HepG2 (cell line): Measurements from ENCODE around the gene TNFAIP8L2. TPM values are rescaled to one million over a fixed set of nuclear protein-coding genes. Genes with fewer than 3 reads are reported as not detected.

ENCODE experiments used
- ASH2L ChIP-seq: fragments of 300-600, 200-600 bp; sonication (generic); IDR thresholded peaks from 2 replicates; pipeline ENCODE4 v1.7.0; 2017; ENCODE audit warnings: low read depth, mild to moderate bottlenecking, moderate library complexity, mixed read lengths, low read length; ENCODE audit not compliant: insufficient read length
- FOSL1 ChIP-seq: sonication (generic); formaldehyde crosslinking; IDR thresholded peaks from 2 replicates; pipeline ENCODE4 v1.9.0; 2021; ENCODE audit warnings: missing genetic modification reagents, borderline replicate concordance
- GZF1 ChIP-seq: sonication (generic); formaldehyde crosslinking; IDR thresholded peaks from 2 replicates; pipeline ENCODE4 v1.5.1; 2020; ENCODE audit warnings: mild to moderate bottlenecking, missing genetic modification reagents
- HMG20A ChIP-seq: IDR thresholded peaks from 2 replicates; pipeline ENCODE4 v1.6.1; 2016; ENCODE audit warnings: borderline replicate concordance
- HNF4A ChIP-seq: sonication (generic); formaldehyde crosslinking; IDR thresholded peaks from 2 replicates; pipeline ENCODE4 v1.4.0; 2020; ENCODE audit warnings: missing genetic modification reagents
- KDM5A ChIP-seq: fragments of 200-600 bp; sonication (generic); IDR thresholded peaks from 2 replicates; pipeline ENCODE4 v1.7.0; 2018; ENCODE audit warnings: antibody characterized with exemption, mild to moderate bottlenecking, low read length, borderline replicate concordance
- KLF16 ChIP-seq, 2 experiments: sonication (generic) in 1 of 2; formaldehyde crosslinking in 1 of 2; IDR thresholded peaks; 2 replicates each; pipeline versions ENCODE4 v1.6.1 to v1.8.0; 2016 to 2023; ENCODE audit warnings: missing genetic modification reagents in 2 of 2, missing compliant biosample characterization in 1 of 2
- MAFF ChIP-seq: IDR thresholded peaks from 2 replicates; pipeline ENCODE4 v1.6.1; 2011; ENCODE audit warnings: low read depth, low read length, improper control_type of control experiment
- MBD4 ChIP-seq: IDR thresholded peaks from 2 replicates; pipeline ENCODE4 v1.6.1; 2012; ENCODE audit warnings: low read length, inconsistent platforms, borderline replicate concordance
- PAX8 ChIP-seq: sonication (generic); formaldehyde crosslinking; IDR thresholded peaks from 2 replicates; pipeline ENCODE4 v1.8.0; 2022; ENCODE audit warnings: mild to moderate bottlenecking, missing genetic modification reagents, borderline replicate concordance
- PRDM4 ChIP-seq: sonication (generic); formaldehyde crosslinking; IDR thresholded peaks from 2 replicates; pipeline ENCODE4 v1.9.0; 2021; ENCODE audit warnings: missing genetic modification reagents, borderline replicate concordance
- RFX5 ChIP-seq: IDR thresholded peaks from 2 replicates; pipeline ENCODE4 v1.6.1; 2011; ENCODE audit warnings: low read depth, low read length, improper control_type of control experiment
- SOX5 ChIP-seq: IDR thresholded peaks from 2 replicates; pipeline ENCODE4 v1.6.1; 2016; ENCODE audit warnings: borderline replicate concordance
- YEATS2 ChIP-seq: sonication (generic); formaldehyde crosslinking; IDR thresholded peaks from 2 replicates; pipeline ENCODE4 v1.4.0; 2020; ENCODE audit warnings: missing genetic modification reagents, borderline replicate concordance
- ZBTB44 ChIP-seq: sonication (generic); formaldehyde crosslinking; IDR thresholded peaks from 2 replicates; pipeline ENCODE4 v1.4.0; 2020; ENCODE audit warnings: missing genetic modification reagents
- ZBTB7A ChIP-seq: sonication (generic); formaldehyde crosslinking; IDR thresholded peaks from 2 replicates; pipeline ENCODE4 v1.8.0; 2022; ENCODE audit warnings: mild to moderate bottlenecking, missing genetic modification reagents
- ZNF205 ChIP-seq: IDR thresholded peaks from 2 replicates; pipeline ENCODE4 v1.6.1; 2018; ENCODE audit warnings: missing biosample characterization, missing genetic modification reagents
- ZNF280B ChIP-seq: sonication (generic); formaldehyde crosslinking; IDR thresholded peaks from 2 replicates; pipeline ENCODE4 v1.5.0; 2020; ENCODE audit warnings: missing genetic modification reagents, mild to moderate bottlenecking, borderline replicate concordance
- ZNF350 ChIP-seq: sonication (generic); formaldehyde crosslinking; IDR thresholded peaks from 2 replicates; pipeline ENCODE4 v1.4.0; 2020; ENCODE audit warnings: mild to moderate bottlenecking, low read depth, missing genetic modification reagents, borderline replicate concordance
- ZNF460 ChIP-seq: sonication (generic); formaldehyde crosslinking; IDR thresholded peaks from 2 replicates; pipeline ENCODE4 v1.5.1; 2020; ENCODE audit warnings: missing genetic modification reagents, mild to moderate bottlenecking, borderline replicate concordance
- ZNF766 ChIP-seq: sonication (generic); formaldehyde crosslinking; IDR thresholded peaks from 2 replicates; pipeline ENCODE4 v1.5.0; 2020; ENCODE audit warnings: missing genetic modification reagents, borderline replicate concordance
- ZNF780A ChIP-seq: sonication (generic); formaldehyde crosslinking; IDR thresholded peaks from 2 replicates; pipeline ENCODE4 v1.8.0; 2022; ENCODE audit warnings: mild to moderate bottlenecking, missing genetic modification reagents, moderate library complexity
- polyA plus RNA-seq, 8 experiments: library from polyadenylated mRNA; depleted of rRNA in 3 of 8; stranded (reverse) in 7 of 8; unstranded in 1 of 8; fragments of >200 nt; fragmentation: Illumina TruSeq in 4 of 8; extraction: Trizol in 4 of 8; gene quantifications; 2 replicates each; pipeline versions ENCODE4 v1.2.1 to v1.2.3, GENCODE V29; 2011 to 2016; ENCODE audit warnings: low read depth in 4 of 8, missing spikeins in 1 of 8, mixed read lengths in 1 of 8; ENCODE audit not compliant: insufficient read depth in 1 of 8
- total RNA-seq, 5 experiments: library from RNA; depleted of rRNA; stranded (reverse); fragments of >200 nt; fragmentation: Illumina TruSeq; extraction: Trizol; gene quantifications; 2 replicates each; pipeline ENCODE4 v1.2.3, GENCODE V29; 2016; ENCODE audit warnings: low read depth in 1 of 5
- TF ChIP-seq, protein P1 (sequence below): IDR thresholded peaks from 2 replicates; pipeline ENCODE4 v1.6.1; 2016

TNFAIP8L2 gene
- total and polyA plus RNA-seq, 2 of the 13 experiments (the other 11 are each of a cell fraction or from before 2014, with no cell fraction given) = not detected

- TF ChIP-seq KLF16 (CRISPR knock-in tag; IDR thresholded peaks at IDR 0.05) = peak in 1 of 2 experiments; percentile 96; a peak in 2 of 4 replicates
- TF ChIP-seq HMG20A (CRISPR knock-in tag) = no peak
- TF ChIP-seq FOSL1 (CRISPR knock-in tag) = no peak
- no peak for TF ChIP-seq PAX8 (CRISPR knock-in tag)
- TF ChIP-seq, protein P1, sequence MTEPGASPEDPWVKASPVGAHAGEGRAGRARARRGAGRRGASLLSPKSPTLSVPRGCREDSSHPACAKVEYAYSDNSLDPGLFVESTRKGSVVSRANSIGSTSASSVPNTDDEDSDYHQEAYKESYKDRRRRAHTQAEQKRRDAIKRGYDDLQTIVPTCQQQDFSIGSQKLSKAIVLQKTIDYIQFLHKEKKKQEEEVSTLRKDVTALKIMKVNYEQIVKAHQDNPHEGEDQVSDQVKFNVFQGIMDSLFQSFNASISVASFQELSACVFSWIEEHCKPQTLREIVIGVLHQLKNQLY (CRISPR knock-in tag) = peak; percentile 47; the same call in 1 of the 2 replicates
- TF ChIP-seq RFX5 = 0 out of 2 replicates have a peak, but pooled peaks have one; percentile 5
- peak; percentile 90 for TF ChIP-seq ZNF350 (CRISPR knock-in tag)
- TF ChIP-seq GZF1 (CRISPR knock-in tag) = 0 out of 2 replicates have a peak, but pooled peaks have one; percentile 44
- no peak for TF ChIP-seq ZNF780A (CRISPR knock-in tag)
- no peak for TF ChIP-seq PRDM4 (CRISPR knock-in tag)
- 0 out of 2 replicates have a peak, but pooled peaks have one; percentile 47 for TF ChIP-seq ZBTB7A (CRISPR knock-in tag)
- 0 out of 2 replicates have a peak, but pooled peaks have one; percentile 13 for TF ChIP-seq HNF4A
- TF ChIP-seq MBD4 = no peak
- peak; percentile 95 for TF ChIP-seq YEATS2 (CRISPR knock-in tag)
- 0 out of 2 replicates have a peak, but pooled peaks have one; percentile 49 for TF ChIP-seq ZBTB44 (CRISPR knock-in tag)
- TF ChIP-seq MAFF = no peak
- TF ChIP-seq ZNF460 = no peak
- TF ChIP-seq ASH2L = peak; percentile 88
- peak; percentile 83 for TF ChIP-seq KDM5A
- TF ChIP-seq SOX5 (CRISPR knock-in tag) = peak; percentile 51; the same call in 1 of the 2 replicates
- TF ChIP-seq ZNF205 (CRISPR knock-in tag) = peak; percentile 73
- peak; percentile 57; the same call in 1 of the 2 replicates for TF ChIP-seq ZNF766 (CRISPR knock-in tag)
- peak; percentile 55; the same call in 1 of the 2 replicates for TF ChIP-seq ZNF280B (CRISPR knock-in tag)
These were observed 33.4 kb downstream of the TNFAIP8L2 start, which contains the start of gene VPS72 (continued) for GRCh38 chr1:151189637-151190445.
